Measurements from ENCODE around the gene BCAP29. TPM values are rescaled to one million over a fixed set of nuclear protein-coding genes. Genes with fewer than 3 reads are reported as not detected.

Gene BCAP29
- total and polyA plus RNA-seq, 2 of the 8 experiments (the other 6 are each of a cell fraction or from before 2014, with no cell fraction given), result 6.8 to 18.1 TPM

- Histone ChIP-seq H3K27me3 (replicated peaks in 1 of 4; ENCODE audit: control insufficient read depth in 3 of 4, extremely low read depth in 1 of 4, insufficient read depth in 3 of 4, low read length in 3 of 4) (no peaks in the 10 kb centered on the region), H3K79me2 (ENCODE audit: control insufficient read depth in 1 of 2, insufficient read depth in 2 of 2, low read length in 2 of 2) (no peaks in the 10 kb centered on the region), H3K4me1 (replicated peaks in 1 of 4; ENCODE audit: control insufficient read depth in 3 of 4, insufficient read depth in 4 of 4, low read length in 3 of 4) (no peaks in the 10 kb centered on the region), H2AFZ (ENCODE audit: low read length) (0 out of 2 replicates have a peak overlapping the region, but pooled peaks have one; percentile 8), H4K91ac (replicated peaks; ENCODE audit: insufficient read length, low read length) (no peak overlapping the region), H3K56ac (replicated peaks; ENCODE audit: insufficient read length, low read depth, low read length) (no peak overlapping the region), H4K5ac (ENCODE audit: insufficient read length, low read depth, low read length) (no peak overlapping the region), H2AK5ac (ENCODE audit: low read depth, low read length) (no peak overlapping the region), H2BK5ac (ENCODE audit: low read depth, low read length) (no peak overlapping the region), H3K14ac (ENCODE audit: insufficient read length) (no peak overlapping the region), H3K4me3 (ENCODE audit: extremely low read depth in 1 of 4, insufficient read depth in 2 of 4, low read depth in 3 of 4, low read length in 4 of 4) (peak overlapping the region; percentile 77 to 95 (median 84)), H3K9me3 (ENCODE audit: insufficient read depth in 2 of 2, low read depth in 1 of 2, low read length in 1 of 2) (no peaks in the 10 kb centered on the region), H3K4me2 (ENCODE audit: insufficient read depth in 1 of 2, low read depth in 2 of 2, low read length in 2 of 2) (peak overlapping the region; percentile 78 to 81), H3K9ac (replicated peaks in 1 of 4; ENCODE audit: extremely low read depth in 1 of 4, low read depth in 3 of 4, low read length in 3 of 4) (peak overlapping the region; percentile 34 to 98 (median 72); a peak in 6 of 7 replicates), H3K23me2 (ENCODE audit: low read depth, low read length) (peaks cover 4% of the 10 kb centered on the region), H3K23ac (ENCODE audit: insufficient read length) (no peak overlapping the region), H2BK12ac (ENCODE audit: low read depth, low read length) (no peak overlapping the region), H3K18ac (ENCODE audit: extremely low read depth, low read length) (no peak overlapping the region; the same call in 1 of the 2 replicates), H4K20me1 (replicated peaks in 1 of 2; ENCODE audit: control insufficient read depth in 1 of 2, insufficient read depth in 2 of 2, low read length in 2 of 2) (no peaks in the 10 kb centered on the region), H2BK15ac (ENCODE audit: low read length) (no peak overlapping the region), H4K8ac (ENCODE audit: extremely low read depth, insufficient read depth, low read length) (peak overlapping the region; percentile 76; the same call in 1 of the 2 replicates), H3K36me3 (ENCODE audit: control insufficient read depth in 2 of 4, insufficient read depth in 4 of 4, low read length in 3 of 4) (peaks cover 0 to 14% (median 1%) of the 10 kb centered on the region in 4 experiments; a peak in 2 of 8 replicates), H2BK20ac (ENCODE audit: low read length) (no peak overlapping the region), H3K4ac (replicated peaks; ENCODE audit: insufficient read length, low read depth, low read length) (no peak overlapping the region), H3K79me1 (ENCODE audit: low read depth, low read length) (no peaks in the 10 kb centered on the region), H2BK120ac (replicated peaks; ENCODE audit: low read depth, low read length) (no peak overlapping the region), H3K27ac (ENCODE audit: low read depth, low read length) (no peak overlapping the region)
- ChIA-PET POLR2A (ENCODE audit: partially characterized antibody) (interaction anchor here (0.7 to 2.4 kb wide), 4 partner anchors 13 to 163 kb away, joined by 3 to 21 read pairs (median 4); partner anchors contain the start of genes CBLL1, COG5 and DUS4L), CTCF (ENCODE audit: partially characterized antibody) (interaction anchor here (0.6 to 1.7 kb wide), 4 partner anchors 12 to 146 kb away, joined by 3 to 7 read pairs (median 4); partner anchors contain the start of gene SLC26A4)
- DNase-seq (ENCODE audit: low read depth in 1 of 2, low spot score in 2 of 2) (no peak), FAIRE-seq (no peak)
- 64% methylated on average over 10 of the region's 10 CpGs; no CpG with 5 or more reads in 1 of the 2 experiments for WGBS, 2 experiments (ENCODE audit: extremely low coverage in 1 of 2, insufficient coverage in 1 of 2, insufficient read length in 1 of 2, insufficient replicate concordance in 2 of 2, low coverage in 1 of 2, low lambda C conversion rate in 2 of 2, missing lambda C conversion rate in 1 of 2)
- no peak for TF ChIP-seq CTBP2 (IDR thresholded peaks at IDR 0.05; ENCODE audit: borderline replicate concordance, insufficient read depth, insufficient read length, low read length)
- TF ChIP-seq BCL11A (IDR thresholded peaks at IDR 0.05; ENCODE audit: low read depth in 2 of 2, low read length in 2 of 2), result no peak
- no peak for TF ChIP-seq EGR1 (IDR thresholded peaks at IDR 0.05; ENCODE audit: borderline replicate concordance, low read depth, low read length)
- TF ChIP-seq YY1 (IDR thresholded peaks at IDR 0.05; ENCODE audit: low read depth, low read length), result no peak
- TF ChIP-seq, protein P1, sequence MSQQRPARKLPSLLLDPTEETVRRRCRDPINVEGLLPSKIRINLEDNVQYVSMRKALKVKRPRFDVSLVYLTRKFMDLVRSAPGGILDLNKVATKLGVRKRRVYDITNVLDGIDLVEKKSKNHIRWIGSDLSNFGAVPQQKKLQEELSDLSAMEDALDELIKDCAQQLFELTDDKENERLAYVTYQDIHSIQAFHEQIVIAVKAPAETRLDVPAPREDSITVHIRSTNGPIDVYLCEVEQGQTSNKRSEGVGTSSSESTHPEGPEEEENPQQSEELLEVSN (IDR thresholded peaks at IDR 0.05), result no peak
- no peak for TF ChIP-seq EP300 (IDR thresholded peaks at IDR 0.05; ENCODE audit: borderline replicate concordance in 1 of 2, low read depth in 2 of 2, low read length in 2 of 2)
- TF ChIP-seq, protein P2, sequence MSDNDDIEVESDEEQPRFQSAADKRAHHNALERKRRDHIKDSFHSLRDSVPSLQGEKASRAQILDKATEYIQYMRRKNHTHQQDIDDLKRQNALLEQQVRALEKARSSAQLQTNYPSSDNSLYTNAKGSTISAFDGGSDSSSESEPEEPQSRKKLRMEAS (IDR thresholded peaks at IDR 0.05), result no peak
- no peak for TF ChIP-seq SUZ12 (IDR thresholded peaks at IDR 0.05; ENCODE audit: low read length)
- no peak for TF ChIP-seq RFX5 (IDR thresholded peaks at IDR 0.05; ENCODE audit: borderline replicate concordance, low read depth, low read length)
- no peak for TF ChIP-seq RXRA (IDR thresholded peaks at IDR 0.05; ENCODE audit: insufficient read depth, low read depth, low read length)
- TF ChIP-seq ZNF274 (IDR thresholded peaks at IDR 0.05; ENCODE audit: borderline replicate concordance, extremely low read depth, low read length), result no peak
Observed at GRCh38 chr7:107580716-107581383, 804 bp downstream of the BCAP29 start.

Data from H1 (cell line).